C4-2B (cell line): ENCODE data around the gene MTUS2.

Source experiments
- CTCF ChIP-seq: fragments of 450-650 bp; conservative IDR thresholded peaks from 2 replicates; pipeline ENCODE4 v1.5.1; 2017; ENCODE audit warnings: mild to moderate bottlenecking
- ZFX ChIP-seq: fragments of 450-650 bp; IDR thresholded peaks from 2 replicates; pipeline ENCODE4 v1.6.1; 2017

GRCh38 chr13:29323954-29324353 lies 503.8 kb downstream of the MTUS2 start:
- TF ChIP-seq CTCF: no peak
- TF ChIP-seq ZFX: no peak
